HG03108 (cell line): Measurements from ENCODE around the gene BAG1.
A peak's percentile ranks its signal among the peaks of the same experiment; 100 is the strongest.

Experiments used
- ATAC-seq: cut with Tn5 transposase; IDR thresholded peaks from one replicate; pipeline ENCODE4 v1.9.1; 2021; ENCODE audit warnings: moderate library complexity; ENCODE audit not compliant: unreplicated experiment

BAG1 gene

GRCh38 chr9:33277484-33277883 lies 13.0 kb upstream of the BAG1 start:
- no peak for ATAC-seq

DNA sequence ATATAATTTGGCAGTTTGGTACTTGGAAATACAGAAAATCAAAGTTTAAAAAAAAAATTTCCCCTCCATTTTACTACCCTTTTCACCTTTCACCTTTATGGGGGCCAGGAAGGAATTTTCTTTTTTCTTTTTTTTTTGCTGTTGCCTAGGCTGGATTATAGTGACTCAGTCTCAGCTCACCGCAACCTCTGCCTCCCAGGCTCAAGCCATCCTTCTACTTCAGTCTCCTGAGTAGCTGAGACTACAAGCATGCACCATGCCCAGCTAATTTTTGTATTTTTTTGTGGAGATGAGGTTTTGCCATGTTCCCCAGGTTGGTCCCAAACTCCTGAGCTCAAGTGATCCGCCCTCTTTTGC lies 9.4 kb upstream of the BAG1 start:
- ATAC-seq, result no peak

DNA sequence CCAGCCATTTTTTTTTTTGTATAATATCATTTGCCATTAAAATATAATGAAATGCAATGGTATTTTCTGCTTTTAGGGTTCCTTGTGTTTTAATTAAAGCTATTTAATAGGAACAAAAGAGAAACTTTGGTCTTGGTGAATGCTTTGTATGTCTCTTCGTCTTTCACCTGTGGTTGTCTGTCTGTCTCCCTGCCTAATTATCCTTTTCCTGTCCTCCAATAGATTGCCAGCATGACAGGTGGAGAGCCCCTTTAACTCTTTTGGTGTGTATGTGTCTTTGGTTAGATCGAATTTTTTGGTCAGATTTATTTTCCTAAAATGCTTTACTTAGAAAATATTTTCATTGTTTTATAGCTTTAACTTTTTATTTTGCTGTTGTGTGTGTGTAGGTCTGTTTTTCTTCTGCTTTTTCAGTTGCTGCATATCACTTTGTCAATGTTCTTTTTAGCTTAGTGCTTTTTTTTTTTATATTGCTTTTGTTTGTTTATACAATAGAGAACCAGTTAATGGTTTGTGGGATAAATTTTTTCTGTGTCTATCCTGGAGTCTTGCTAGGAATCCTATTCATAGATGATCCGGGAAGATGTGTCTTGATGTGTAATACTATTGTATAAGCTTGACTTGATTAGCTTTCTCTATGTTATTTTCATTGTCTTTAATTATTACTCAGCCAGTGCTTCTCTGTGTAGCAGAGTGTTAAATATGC lies 8.9 kb upstream of the BAG1 start:
- ATAC-seq, result no peak

GRCh38 chr9:33272061-33272460 lies 7.6 kb upstream of the BAG1 start:
- no peak for ATAC-seq

DNA sequence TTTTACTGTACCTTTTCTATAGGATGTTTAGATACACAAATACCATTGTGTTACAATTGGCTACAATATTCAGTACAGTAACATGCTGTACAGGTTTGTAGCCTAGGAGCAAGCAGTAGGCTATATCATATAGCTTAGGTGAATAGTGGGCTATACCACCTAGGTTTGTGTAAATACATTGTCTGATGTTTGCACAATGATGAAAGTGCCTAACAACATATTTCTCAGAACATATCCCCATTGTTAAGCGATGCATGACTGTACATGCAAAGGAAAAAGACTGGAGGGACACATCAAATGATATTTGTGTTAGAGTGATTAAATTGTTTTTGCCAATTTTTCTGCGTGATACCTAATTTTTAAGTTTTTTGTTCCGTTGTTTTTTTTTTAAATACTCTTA lies 5.6 kb upstream of the BAG1 start:
- no peak for ATAC-seq

DNA sequence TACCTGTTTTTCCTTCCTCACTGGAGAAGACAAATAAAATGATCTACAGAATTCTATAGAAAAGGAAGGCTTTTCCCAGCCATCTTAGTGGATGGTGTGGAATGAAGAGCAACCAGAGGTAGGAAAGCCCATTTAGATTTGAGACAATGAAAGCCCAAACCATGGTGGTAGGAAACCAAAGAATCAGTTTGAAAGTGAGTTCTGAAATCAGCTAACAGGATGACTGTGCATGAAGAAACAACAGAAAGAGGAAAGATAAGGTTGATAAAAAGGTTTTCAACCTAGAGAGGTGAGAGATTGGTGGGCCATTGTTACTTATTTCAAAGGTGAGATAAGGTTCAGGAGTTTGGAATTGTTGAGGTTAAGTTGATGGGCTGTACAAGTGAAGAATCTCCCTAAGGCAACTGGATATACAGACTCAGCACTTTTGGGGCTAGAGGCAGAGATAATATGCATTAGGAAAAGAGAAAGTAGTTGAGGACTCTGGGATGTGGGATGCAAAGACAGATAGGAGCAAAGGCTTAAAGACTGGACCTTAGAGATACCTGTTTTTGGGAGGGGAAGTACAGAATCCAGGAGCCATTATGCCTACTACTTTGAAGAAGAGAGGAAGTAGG lies 2.8 kb upstream of the BAG1 start:
- no peak for ATAC-seq

GRCh38 chr9:33265211-33265865 lies 830 bp upstream of the BAG1 start:
- no peak for ATAC-seq

DNA sequence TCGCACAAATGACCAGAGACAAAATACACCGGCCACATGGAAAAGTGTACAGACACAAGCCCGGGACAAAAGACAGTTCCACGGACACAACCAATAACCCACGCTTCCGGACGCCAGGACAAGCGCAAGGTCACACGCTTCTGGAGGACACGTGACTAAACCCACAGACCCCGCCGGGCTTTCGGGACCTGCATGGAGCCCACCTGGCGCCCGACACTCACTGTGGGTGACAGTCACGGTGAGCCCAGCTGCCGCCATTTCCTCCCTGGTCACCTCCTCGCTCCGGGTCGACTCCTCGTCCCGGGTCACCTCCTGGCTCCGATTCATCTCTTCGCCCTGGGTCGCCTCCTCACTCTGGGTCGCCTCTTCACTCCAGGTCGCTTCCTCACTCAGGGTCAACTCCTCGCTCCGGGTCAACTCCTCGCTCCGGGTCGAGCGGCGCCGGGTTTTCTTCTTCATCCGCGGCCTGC lies 470 bp downstream of the BAG1 start:
- peak; percentile 18 for ATAC-seq

DNA sequence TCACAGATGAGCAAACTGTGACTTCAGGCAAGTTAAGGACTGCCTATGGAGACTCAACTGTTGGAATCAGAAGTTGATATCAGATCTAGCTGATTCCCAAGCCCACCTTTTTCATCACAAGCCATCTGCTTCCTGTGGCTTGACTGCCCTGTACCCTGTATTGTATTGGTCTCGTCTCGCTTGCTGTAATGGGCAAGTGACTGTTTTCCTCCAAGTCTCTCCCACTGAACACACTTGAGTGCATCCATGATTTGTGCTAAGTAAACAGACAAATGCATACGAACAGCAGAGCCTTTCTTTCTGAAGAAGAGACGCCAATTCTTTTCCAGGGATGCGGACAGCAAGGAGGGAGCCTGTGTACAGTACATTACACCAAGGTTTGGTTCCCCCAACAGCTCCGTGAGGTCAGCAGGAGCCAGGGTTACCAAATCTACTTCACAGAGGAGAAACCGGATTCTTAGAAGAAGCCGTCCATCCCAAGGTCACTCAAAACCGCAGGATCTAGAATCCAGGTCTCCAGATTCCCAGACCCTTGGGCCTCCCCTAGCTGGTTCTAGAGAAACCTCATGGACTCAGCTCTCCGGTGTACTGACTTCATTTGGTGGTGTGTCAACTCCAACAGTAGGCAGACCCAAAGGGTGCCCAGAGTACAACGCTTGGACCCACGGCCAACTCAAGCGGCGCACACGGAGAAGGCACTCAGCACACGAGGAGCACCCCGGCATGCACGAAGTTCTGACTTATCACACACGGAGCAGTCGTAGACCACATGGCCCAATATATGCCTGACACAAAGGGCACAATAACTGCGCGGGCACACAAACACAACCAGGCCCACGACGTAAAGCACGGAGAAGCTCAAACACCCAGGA lies 1.1 kb downstream of the BAG1 start:
- no peak for ATAC-seq

- ATAC-seq, result no peak
These were observed 4.1 kb downstream of the BAG1 start for GRCh38 chr9:33260372-33260771.

- ATAC-seq, result no peak
These were observed 7.2 kb downstream of the BAG1 start for GRCh38 chr9:33257276-33257675.

- ATAC-seq, result no peak
These were observed 8.3 kb downstream of the BAG1 start for GRCh38 chr9:33256236-33256635.

GRCh38 chr9:33255471-33255870 lies 9.0 kb downstream of the BAG1 start:
- no peak for ATAC-seq

GRCh38 chr9:33255014-33255413 lies 9.5 kb downstream of the BAG1 start:
- no peak for ATAC-seq

DNA sequence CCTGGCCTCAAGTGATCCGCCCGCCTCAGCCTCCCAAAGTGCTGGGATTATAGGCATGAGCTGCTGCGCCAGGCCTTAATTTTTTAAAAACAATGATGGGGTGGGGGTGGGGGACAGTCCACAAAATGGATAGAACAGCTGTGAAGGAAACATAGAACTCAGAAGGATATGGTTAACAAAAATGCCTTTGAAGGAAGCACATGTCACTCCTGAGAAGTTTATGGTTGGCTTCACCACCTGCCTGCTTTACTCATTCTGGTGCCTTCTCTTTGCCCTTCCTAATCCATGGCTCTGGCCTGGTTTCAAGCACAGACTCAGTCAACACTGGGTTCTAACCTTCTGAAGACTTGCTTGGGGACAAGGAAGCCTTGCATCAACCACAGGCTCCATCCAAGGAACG lies 10.3 kb downstream of the BAG1 start:
- ATAC-seq, result no peak

- ATAC-seq, result no peak
These were observed 14.0 kb downstream of the BAG1 start for GRCh38 chr9:33250458-33250995.

DNA sequence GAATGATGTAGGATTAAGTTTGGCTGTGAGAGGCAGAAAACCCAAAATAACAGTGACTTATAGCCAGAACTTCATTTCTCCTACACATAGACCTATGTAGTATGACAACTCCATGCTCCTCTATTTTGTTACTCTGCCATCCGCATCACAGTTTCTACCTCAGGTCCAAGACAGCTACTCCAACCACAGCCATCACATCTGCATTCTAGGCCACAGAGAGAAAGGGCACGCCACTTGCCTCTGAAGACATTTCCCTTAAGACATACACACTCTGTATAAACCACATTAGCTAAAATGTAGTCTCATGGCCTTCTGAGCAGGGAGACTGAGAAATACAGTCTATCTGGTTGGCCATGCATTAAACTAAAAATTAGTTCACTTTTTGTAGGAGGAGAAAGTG lies 14.5 kb downstream of the BAG1 start:
- ATAC-seq, result no peak

GRCh38 chr9:33249087-33249658 lies 15.3 kb downstream of the BAG1 start:
- ATAC-seq, result peak; percentile 51

GRCh38 chr9:33248606-33249005 lies 15.9 kb downstream of the BAG1 start:
- peak; percentile 3 for ATAC-seq

DNA sequence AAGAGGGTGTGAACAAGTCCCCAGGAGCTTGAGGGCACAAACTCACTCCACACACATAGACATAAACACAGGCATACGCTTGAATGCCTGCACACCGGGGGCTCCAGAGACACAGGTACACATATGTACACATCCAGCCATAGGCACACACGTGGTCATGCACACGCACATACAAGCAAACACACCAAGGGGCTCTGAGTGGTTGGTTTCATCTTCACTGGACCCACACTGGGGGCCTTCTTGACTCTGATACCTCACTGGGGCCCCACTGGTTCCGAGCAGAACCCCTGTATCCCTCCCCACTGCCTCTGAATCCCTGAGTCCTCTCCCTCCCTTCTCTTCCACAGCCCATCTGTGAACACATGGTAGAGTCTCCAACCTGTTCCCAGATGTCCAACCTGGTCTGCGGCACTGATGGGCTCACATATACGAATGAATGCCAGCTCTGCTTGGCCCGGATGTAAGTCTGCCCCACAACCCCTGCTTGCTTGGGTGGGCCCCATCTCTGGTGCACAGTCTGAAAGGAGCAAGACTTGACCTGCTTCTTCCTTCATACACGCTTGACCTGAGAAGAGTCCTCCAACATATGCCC lies 18.1 kb downstream of the BAG1 start:
- no peak for ATAC-seq
